HG03432 (cell line): ENCODE data around the gene RWDD1.

Experiments
- ATAC-seq: cut with Tn5 transposase; IDR thresholded peaks from one replicate; pipeline ENCODE4 v1.9.1; 2021; ENCODE audit warnings: mild to moderate bottlenecking, moderate library complexity; ENCODE audit not compliant: unreplicated experiment

Gene RWDD1

GRCh38 chr6:116570856-116571682 is at the start of gene RWDD1:
Gene RWDD1 (plus strand): TSS chr6:116571504. CDS start chr6:116571583, 79 bp downstream.
- peak; percentile 96 for ATAC-seq

- no peak for ATAC-seq
These were observed 48.4 kb upstream of the RWDD1 start for GRCh38 chr6:116522896-116523295.

GRCh38 chr6:116524236-116524635 is 47.1 kb upstream of the RWDD1 start:
- no peak for ATAC-seq

- ATAC-seq = no peak
These were observed 43.2 kb upstream of the RWDD1 start for GRCh38 chr6:116528133-116528532.

GRCh38 chr6:116528780-116529179 is 42.5 kb upstream of the RWDD1 start:
- no peak for ATAC-seq

GRCh38 chr6:116529466-116530290 is 41.6 kb upstream of the RWDD1 start:
- no peak for ATAC-seq

GRCh38 chr6:116530436-116530835 is 40.9 kb upstream of the RWDD1 start:
- no peak for ATAC-seq

GRCh38 chr6:116531675-116532570 is 39.4 kb upstream of the RWDD1 start:
- ATAC-seq = peak; percentile 77

GRCh38 chr6:116533233-116533957 is 37.9 kb upstream of the RWDD1 start:
- no peak for ATAC-seq

GRCh38 chr6:116535109-116535508 is 36.2 kb upstream of the RWDD1 start:
- ATAC-seq = no peak

GRCh38 chr6:116536216-116536621 is 35.1 kb upstream of the RWDD1 start:
- no peak for ATAC-seq

- ATAC-seq = no peak
These were observed 28.9 kb upstream of the RWDD1 start for GRCh38 chr6:116542426-116542825.

- ATAC-seq = no peak
These were observed 28.2 kb upstream of the RWDD1 start for GRCh38 chr6:116543149-116543548.

- ATAC-seq = no peak
These were observed 25.7 kb upstream of the RWDD1 start, which contains the start of gene TRAPPC3L for GRCh38 chr6:116545651-116546050. Gene TRAPPC3L (minus strand): TSS chr6:116545684. CDS start chr6:116545514, 170 bp downstream.

GRCh38 chr6:116547358-116547757 is 23.9 kb upstream of the RWDD1 start:
- no peak for ATAC-seq

GRCh38 chr6:116550796-116551195 is 20.5 kb upstream of the RWDD1 start:
- ATAC-seq = no peak

- ATAC-seq = no peak
These were observed 17.9 kb upstream of the RWDD1 start, which contains the start of gene CALHM4 for GRCh38 chr6:116553451-116553850. Gene CALHM4 (plus strand): TSS chr6:116553751. CDS start chr6:116553794, 43 bp downstream.

- ATAC-seq = no peak
These were observed 15.2 kb upstream of the RWDD1 start for GRCh38 chr6:116556065-116556464.

- no peak for ATAC-seq
These were observed 14.4 kb upstream of the RWDD1 start for GRCh38 chr6:116556814-116557415.

GRCh38 chr6:116557893-116558292 is 13.4 kb upstream of the RWDD1 start:
- no peak for ATAC-seq
